Measurements from ENCODE around the gene PRKAA2.

The PRKAA2 gene

GRCh38 chr1:56712150-56712549 is 67.0 kb downstream of the PRKAA2 start:
- H3K4me1 ChIP-seq (ENCODE audit: insufficient read depth, low read length): no peaks in the 10 kb centered on the region
- no peaks in the 10 kb centered on the region for H3K36me3 ChIP-seq (ENCODE audit: insufficient read depth, low read length)
- no peaks in the 10 kb centered on the region for H3K9me3 ChIP-seq (ENCODE audit: control insufficient read depth, insufficient read depth, low read length)
- no peak overlapping the region for H3K9ac ChIP-seq (ENCODE audit: low read depth, low read length)

DNA sequence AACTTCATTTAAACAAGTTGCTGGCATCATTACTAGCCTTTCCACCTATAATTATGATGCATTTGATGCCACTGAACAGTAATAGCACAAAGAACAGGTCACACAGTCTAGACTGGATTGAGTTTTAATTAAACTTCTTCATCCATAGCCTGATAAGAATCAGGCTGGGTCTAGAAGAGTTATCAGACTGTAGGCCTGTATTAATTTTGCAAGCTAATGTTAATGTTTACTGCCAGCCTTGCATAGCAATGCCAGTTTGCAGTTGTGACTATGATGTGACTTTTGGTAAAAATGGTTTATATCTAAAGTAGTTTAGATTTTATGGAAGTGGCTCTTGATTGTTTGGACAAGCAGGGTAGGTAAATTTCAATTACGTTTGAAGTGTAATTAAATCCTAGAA is 68.0 kb downstream of the PRKAA2 start:
- Histone ChIP-seq H3K36me3 (ENCODE audit: insufficient read depth, low read length) (no peaks in the 10 kb centered on the region), H3K4me1 (ENCODE audit: insufficient read depth, low read length) (no peaks in the 10 kb centered on the region), H3K9ac (ENCODE audit: low read depth, low read length) (no peak overlapping the region), H3K9me3 (ENCODE audit: control insufficient read depth, insufficient read depth, low read length) (no peaks in the 10 kb centered on the region)

DNA sequence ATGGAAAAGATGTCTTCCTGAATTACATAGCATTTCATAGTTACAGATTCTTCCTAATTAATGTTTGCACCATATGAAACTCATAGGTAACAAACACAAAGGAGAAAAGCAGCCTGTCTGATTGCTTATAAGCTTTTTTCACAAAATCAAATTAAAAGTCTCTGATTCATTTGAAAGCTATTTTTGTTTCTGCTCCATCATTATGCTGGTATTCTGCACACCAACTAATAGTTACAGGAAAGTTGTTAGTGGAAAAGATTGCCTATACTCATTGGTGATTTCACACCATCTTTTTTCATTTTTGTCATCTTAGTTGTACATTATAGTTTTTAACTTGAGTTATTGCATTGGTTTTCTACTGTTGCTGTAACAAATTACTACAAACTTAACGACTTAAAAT is 70.0 kb downstream of the PRKAA2 start:
- Histone ChIP-seq H3K9ac (ENCODE audit: low read depth, low read length) (no peak overlapping the region), H3K4me1 (ENCODE audit: insufficient read depth, low read length) (no peaks in the 10 kb centered on the region), H3K9me3 (ENCODE audit: control insufficient read depth, insufficient read depth, low read length) (no peaks in the 10 kb centered on the region), H3K36me3 (ENCODE audit: insufficient read depth, low read length) (no peaks in the 10 kb centered on the region)

- Histone ChIP-seq H3K9ac (ENCODE audit: low read depth, low read length) (no peak overlapping the region), H3K4me1 (ENCODE audit: insufficient read depth, low read length) (no peaks in the 10 kb centered on the region), H3K36me3 (ENCODE audit: insufficient read depth, low read length) (no peaks in the 10 kb centered on the region), H3K9me3 (ENCODE audit: control insufficient read depth, insufficient read depth, low read length) (no peaks in the 10 kb centered on the region)
Measured at GRCh38 chr1:56719171-56719570, 74.1 kb downstream of the PRKAA2 start.

GRCh38 chr1:56726706-56727105 is 81.6 kb downstream of the PRKAA2 start:
- Histone ChIP-seq H3K4me1 (ENCODE audit: insufficient read depth, low read length) (no peaks in the 10 kb centered on the region), H3K36me3 (ENCODE audit: insufficient read depth, low read length) (no peaks in the 10 kb centered on the region), H3K9me3 (ENCODE audit: control insufficient read depth, insufficient read depth, low read length) (no peaks in the 10 kb centered on the region), H3K9ac (ENCODE audit: low read depth, low read length) (no peak overlapping the region)

- Histone ChIP-seq H3K36me3 (ENCODE audit: insufficient read depth, low read length) (no peaks in the 10 kb centered on the region; the same call in 1 of the 2 replicates), H3K9me3 (ENCODE audit: control insufficient read depth, insufficient read depth, low read length) (no peaks in the 10 kb centered on the region), H3K4me1 (ENCODE audit: insufficient read depth, low read length) (no peaks in the 10 kb centered on the region), H3K9ac (ENCODE audit: low read depth, low read length) (no peak overlapping the region)
Measured at GRCh38 chr1:56728964-56729363, 83.8 kb downstream of the PRKAA2 start.

- H3K9ac ChIP-seq (ENCODE audit: low read depth, low read length): no peak overlapping the region
- H3K36me3 ChIP-seq (ENCODE audit: insufficient read depth, low read length): no peaks in the 10 kb centered on the region
- H3K4me1 ChIP-seq (ENCODE audit: insufficient read depth, low read length): no peaks in the 10 kb centered on the region
- H3K9me3 ChIP-seq (ENCODE audit: control insufficient read depth, insufficient read depth, low read length): no peaks in the 10 kb centered on the region
Measured at GRCh38 chr1:56745231-56745630, 100.1 kb downstream of the PRKAA2 start.

GRCh38 chr1:56754708-56755479 is 109.8 kb downstream of the PRKAA2 start:
- no peaks in the 10 kb centered on the region for H3K4me1 ChIP-seq (ENCODE audit: insufficient read depth, low read length)
- no peaks in the 10 kb centered on the region for H3K9me3 ChIP-seq (ENCODE audit: control insufficient read depth, insufficient read depth, low read length)
- H3K9ac ChIP-seq (ENCODE audit: low read depth, low read length): no peak overlapping the region
- no peaks in the 10 kb centered on the region for H3K36me3 ChIP-seq (ENCODE audit: insufficient read depth, low read length)

GRCh38 chr1:56755911-56756310 is 110.8 kb downstream of the PRKAA2 start:
- no peak overlapping the region for H3K9ac ChIP-seq (ENCODE audit: low read depth, low read length)
- no peaks in the 10 kb centered on the region for H3K9me3 ChIP-seq (ENCODE audit: control insufficient read depth, insufficient read depth, low read length)
- H3K4me1 ChIP-seq (ENCODE audit: insufficient read depth, low read length): no peaks in the 10 kb centered on the region
- no peaks in the 10 kb centered on the region for H3K36me3 ChIP-seq (ENCODE audit: insufficient read depth, low read length)

DNA sequence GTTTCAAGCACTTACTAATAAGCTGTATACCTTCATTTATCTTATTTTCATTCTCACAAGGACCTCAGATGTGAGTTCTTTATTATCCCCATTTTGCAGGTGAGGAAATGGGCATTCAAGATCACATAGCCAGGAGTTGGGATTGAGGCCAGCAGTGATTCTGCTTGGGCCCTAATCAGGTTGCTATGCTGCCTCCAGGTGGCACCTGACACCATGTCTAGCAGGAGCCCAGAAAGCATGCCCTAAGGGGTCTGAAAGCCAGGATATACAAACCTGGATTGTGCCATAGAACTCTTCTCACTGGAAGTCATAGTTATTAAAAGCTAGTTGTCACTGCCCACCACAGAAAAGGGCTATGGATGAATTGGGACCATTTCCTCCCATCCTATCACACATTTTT is 113.0 kb downstream of the PRKAA2 start:
- Histone ChIP-seq H3K36me3 (ENCODE audit: insufficient read depth, low read length) (no peaks in the 10 kb centered on the region), H3K9me3 (ENCODE audit: control insufficient read depth, insufficient read depth, low read length) (no peaks in the 10 kb centered on the region), H3K9ac (ENCODE audit: low read depth, low read length) (no peak overlapping the region), H3K4me1 (ENCODE audit: insufficient read depth, low read length) (no peaks in the 10 kb centered on the region)

DNA sequence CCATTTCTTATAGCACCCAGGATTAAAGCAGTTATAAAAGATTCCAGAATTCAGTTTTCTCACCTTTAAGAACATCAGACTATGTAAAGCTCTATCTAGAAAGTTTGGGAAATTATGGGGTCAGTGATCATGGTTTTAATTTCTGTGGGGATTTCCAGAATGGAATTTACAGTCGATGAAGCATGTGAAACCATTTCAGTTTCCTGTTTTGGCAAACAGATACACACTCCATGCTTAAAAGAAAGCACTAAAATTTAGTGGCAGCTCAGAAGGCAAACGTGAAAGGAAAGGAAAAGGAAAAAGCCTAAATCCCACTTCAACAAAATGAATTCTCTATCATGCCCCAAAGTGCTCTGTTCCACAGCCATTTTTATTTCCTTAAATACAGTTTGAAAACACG is 113.7 kb downstream of the PRKAA2 start:
- Histone ChIP-seq H3K9me3 (ENCODE audit: control insufficient read depth, insufficient read depth, low read length) (no peaks in the 10 kb centered on the region), H3K9ac (ENCODE audit: low read depth, low read length) (no peak overlapping the region), H3K4me1 (ENCODE audit: insufficient read depth, low read length) (no peaks in the 10 kb centered on the region), H3K36me3 (ENCODE audit: insufficient read depth, low read length) (no peaks in the 10 kb centered on the region)
